22Rv1 (cell line): Measurements from ENCODE around the gene GIGYF1.

Source experiments
- ZFX ChIP-seq: fragments of 450-650 bp; IDR thresholded peaks from 2 replicates; pipeline ENCODE4 v1.6.1; 2017; ENCODE audit warnings: antibody characterized with exemption, borderline replicate concordance
- TF ChIP-seq, protein P1 (sequence below): fragments of 450-650 bp; IDR thresholded peaks from 2 replicates; pipeline ENCODE4 v1.5.1; 2017; ENCODE audit warnings: mild to moderate bottlenecking

DNA sequence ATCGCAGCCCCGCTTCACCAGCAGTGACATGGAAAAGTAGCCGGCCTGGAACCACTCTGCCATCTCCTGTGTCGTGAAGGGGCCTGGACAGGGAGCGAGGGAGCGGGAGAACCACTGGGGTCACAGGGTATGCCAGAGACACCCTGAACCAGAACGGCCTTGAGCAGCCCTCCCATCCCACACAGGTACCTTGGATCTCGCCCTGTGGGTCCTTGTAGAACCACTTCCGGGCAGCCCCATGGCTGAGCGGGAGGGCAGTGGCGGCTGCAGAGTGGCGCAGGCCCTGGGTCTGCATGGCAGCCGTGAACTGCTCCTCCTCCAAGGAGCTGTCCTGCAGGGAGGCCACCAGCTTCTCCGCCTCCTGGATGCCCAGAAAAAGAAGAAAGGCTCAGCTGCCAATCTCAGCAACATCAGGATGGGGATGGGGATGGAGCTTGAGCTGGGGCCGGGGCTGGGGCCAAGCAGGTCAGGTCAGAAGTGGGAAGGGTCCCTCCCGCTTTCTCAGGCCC, 9.5 kb downstream of the GIGYF1 start:
- TF ChIP-seq, protein P1, sequence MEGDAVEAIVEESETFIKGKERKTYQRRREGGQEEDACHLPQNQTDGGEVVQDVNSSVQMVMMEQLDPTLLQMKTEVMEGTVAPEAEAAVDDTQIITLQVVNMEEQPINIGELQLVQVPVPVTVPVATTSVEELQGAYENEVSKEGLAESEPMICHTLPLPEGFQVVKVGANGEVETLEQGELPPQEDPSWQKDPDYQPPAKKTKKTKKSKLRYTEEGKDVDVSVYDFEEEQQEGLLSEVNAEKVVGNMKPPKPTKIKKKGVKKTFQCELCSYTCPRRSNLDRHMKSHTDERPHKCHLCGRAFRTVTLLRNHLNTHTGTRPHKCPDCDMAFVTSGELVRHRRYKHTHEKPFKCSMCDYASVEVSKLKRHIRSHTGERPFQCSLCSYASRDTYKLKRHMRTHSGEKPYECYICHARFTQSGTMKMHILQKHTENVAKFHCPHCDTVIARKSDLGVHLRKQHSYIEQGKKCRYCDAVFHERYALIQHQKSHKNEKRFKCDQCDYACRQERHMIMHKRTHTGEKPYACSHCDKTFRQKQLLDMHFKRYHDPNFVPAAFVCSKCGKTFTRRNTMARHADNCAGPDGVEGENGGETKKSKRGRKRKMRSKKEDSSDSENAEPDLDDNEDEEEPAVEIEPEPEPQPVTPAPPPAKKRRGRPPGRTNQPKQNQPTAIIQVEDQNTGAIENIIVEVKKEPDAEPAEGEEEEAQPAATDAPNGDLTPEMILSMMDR = no peak
- no peak for TF ChIP-seq ZFX
